HFF-Myc (cell line): ENCODE measurements around the gene BIRC6.

ENCODE experiments used
- DNase-seq: peaks from one replicate; pipeline ENCODE4 v3.0.0-alpha.2; 2011; ENCODE audit warnings: low read depth; ENCODE audit errors: extremely low read depth
- H3K4me3 ChIP-seq: replicated peaks from 2 replicates; pipeline ENCODE4 v1.5.1; 2011; ENCODE audit warnings: low read depth, mild to moderate bottlenecking, control low read depth, low read length
- TF ChIP-seq, protein P1 (sequence below): IDR thresholded peaks from 2 replicates; pipeline ENCODE4 v1.5.1; 2012; ENCODE audit warnings: mild to moderate bottlenecking, low read depth, low read length, control low read depth; ENCODE audit errors: missing control alignments

BIRC6 gene

DNA sequence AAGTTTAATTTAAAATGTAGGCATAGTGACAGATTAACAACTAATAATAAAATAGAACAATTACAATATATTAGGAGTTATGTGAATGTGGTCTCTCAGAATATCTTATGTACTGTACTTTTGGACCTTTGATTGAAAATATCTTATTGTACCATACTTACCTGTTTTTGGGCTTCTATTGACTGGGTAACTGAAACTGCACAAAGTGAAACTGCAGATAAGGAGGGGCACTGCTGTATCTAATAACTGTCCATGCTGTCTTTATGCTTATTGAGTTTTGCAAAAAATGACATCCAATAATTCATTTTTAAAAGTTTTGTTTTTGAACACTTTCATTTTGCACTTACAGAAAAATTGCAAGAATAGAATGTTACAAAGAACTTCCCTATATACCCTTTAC is 19.9 kb downstream of the BIRC6 start:
- no peak for DNase-seq
- TF ChIP-seq, protein P1, sequence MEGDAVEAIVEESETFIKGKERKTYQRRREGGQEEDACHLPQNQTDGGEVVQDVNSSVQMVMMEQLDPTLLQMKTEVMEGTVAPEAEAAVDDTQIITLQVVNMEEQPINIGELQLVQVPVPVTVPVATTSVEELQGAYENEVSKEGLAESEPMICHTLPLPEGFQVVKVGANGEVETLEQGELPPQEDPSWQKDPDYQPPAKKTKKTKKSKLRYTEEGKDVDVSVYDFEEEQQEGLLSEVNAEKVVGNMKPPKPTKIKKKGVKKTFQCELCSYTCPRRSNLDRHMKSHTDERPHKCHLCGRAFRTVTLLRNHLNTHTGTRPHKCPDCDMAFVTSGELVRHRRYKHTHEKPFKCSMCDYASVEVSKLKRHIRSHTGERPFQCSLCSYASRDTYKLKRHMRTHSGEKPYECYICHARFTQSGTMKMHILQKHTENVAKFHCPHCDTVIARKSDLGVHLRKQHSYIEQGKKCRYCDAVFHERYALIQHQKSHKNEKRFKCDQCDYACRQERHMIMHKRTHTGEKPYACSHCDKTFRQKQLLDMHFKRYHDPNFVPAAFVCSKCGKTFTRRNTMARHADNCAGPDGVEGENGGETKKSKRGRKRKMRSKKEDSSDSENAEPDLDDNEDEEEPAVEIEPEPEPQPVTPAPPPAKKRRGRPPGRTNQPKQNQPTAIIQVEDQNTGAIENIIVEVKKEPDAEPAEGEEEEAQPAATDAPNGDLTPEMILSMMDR: no peak
- no peak overlapping the region for H3K4me3 ChIP-seq

GRCh38 chr2:32377928-32378327 is 21.1 kb downstream of the BIRC6 start:
- DNase-seq: no peak
- H3K4me3 ChIP-seq: no peak overlapping the region
- TF ChIP-seq, protein P1: no peak

- no peak for DNase-seq
- TF ChIP-seq, protein P1: no peak
- H3K4me3 ChIP-seq: no peak overlapping the region
These were observed 22.5 kb downstream of the BIRC6 start for GRCh38 chr2:32379352-32379751.

DNA sequence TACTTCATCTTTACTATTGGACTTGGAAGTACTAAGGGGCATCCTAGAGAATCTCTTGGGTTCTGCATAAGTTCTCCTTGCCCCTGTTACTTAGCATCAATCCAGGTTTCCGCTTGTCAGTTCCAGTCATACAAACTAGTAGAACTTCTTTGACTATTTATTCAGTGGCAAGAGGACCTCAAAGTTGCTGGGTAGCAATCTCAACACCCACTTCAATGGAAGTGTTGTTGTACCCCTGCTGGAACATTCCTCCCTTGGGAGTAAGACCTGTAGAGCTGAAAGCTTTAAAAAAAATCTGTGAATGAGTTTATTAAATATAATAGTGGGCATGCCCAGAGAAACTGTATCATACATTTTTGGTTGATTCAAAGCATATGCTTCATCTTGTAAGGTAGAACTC is 27.0 kb downstream of the BIRC6 start:
- DNase-seq: no peak
- TF ChIP-seq, protein P1: no peak
- H3K4me3 ChIP-seq: no peak overlapping the region

- H3K4me3 ChIP-seq: no peak overlapping the region
- TF ChIP-seq, protein P1: no peak
- DNase-seq: no peak
These were observed 27.7 kb downstream of the BIRC6 start for GRCh38 chr2:32384529-32384928.

GRCh38 chr2:32386739-32387138 is 29.9 kb downstream of the BIRC6 start:
- no peak for DNase-seq
- TF ChIP-seq, protein P1: no peak
- no peak overlapping the region for H3K4me3 ChIP-seq

- TF ChIP-seq, protein P1: no peak
- no peak for DNase-seq
- H3K4me3 ChIP-seq: no peak overlapping the region
These were observed 42.4 kb downstream of the BIRC6 start for GRCh38 chr2:32399221-32399620.
